Chondrocyte (in vitro differentiated cells): ENCODE measurements around the gene CAPG. TPM values are rescaled to one million over a fixed set of nuclear protein-coding genes. Genes with fewer than 3 reads are reported as not detected.
"Not testable (repeated sequence)": the region's sequence is repeated elsewhere in the genome, so short reads cannot be mapped to it uniquely, and the experiment has no call there.

Experiments used
- DNase-seq: peaks from one replicate; pipeline ENCODE4 v3.0.0; 2021; ENCODE audit warnings: mixed read lengths, low spot score
- H3K27ac Mint-ChIP-seq: one replicate; pipeline ENCODE4 v1.8.0; 2021; ENCODE audit warnings: mild to moderate bottlenecking, moderate library complexity, mixed read lengths; ENCODE audit not compliant: unreplicated experiment
- H3K27me3 Mint-ChIP-seq: 2 replicates; pipeline ENCODE4 v1.8.0; 2021; ENCODE audit warnings: low read depth, mixed read lengths
- H3K36me3 Mint-ChIP-seq: 2 replicates; pipeline ENCODE4 v1.8.0; 2021; ENCODE audit warnings: low read depth, mixed read lengths
- H3K4me1 Mint-ChIP-seq: 2 replicates; pipeline ENCODE4 v1.8.0; 2021; ENCODE audit warnings: low read depth, mild to moderate bottlenecking, mixed read lengths
- H3K4me3 Mint-ChIP-seq: one replicate; pipeline ENCODE4 v1.8.0; 2021; ENCODE audit warnings: mild to moderate bottlenecking, moderate library complexity, mixed read lengths; ENCODE audit not compliant: unreplicated experiment
- H3K9me3 Mint-ChIP-seq: 2 replicates; pipeline ENCODE4 v1.8.0; 2021; ENCODE audit warnings: low read depth, mixed read lengths
- total RNA-seq: library from RNA; stranded (reverse); gene quantifications from 3 replicates; pipeline ENCODE4 v1.2.1, GENCODE V29; 2021
- TF ChIP-seq, protein P1 (sequence below): fragments of 200-600 bp; sonication (generic); IDR thresholded peaks from 2 replicates; pipeline ENCODE4 v1.5.0; 2021; ENCODE audit warnings: antibody characterized with exemption, mild to moderate bottlenecking, moderate library complexity

CAPG gene
- total RNA-seq, 1 donor from 2014 or later: 76.5 TPM

DNA sequence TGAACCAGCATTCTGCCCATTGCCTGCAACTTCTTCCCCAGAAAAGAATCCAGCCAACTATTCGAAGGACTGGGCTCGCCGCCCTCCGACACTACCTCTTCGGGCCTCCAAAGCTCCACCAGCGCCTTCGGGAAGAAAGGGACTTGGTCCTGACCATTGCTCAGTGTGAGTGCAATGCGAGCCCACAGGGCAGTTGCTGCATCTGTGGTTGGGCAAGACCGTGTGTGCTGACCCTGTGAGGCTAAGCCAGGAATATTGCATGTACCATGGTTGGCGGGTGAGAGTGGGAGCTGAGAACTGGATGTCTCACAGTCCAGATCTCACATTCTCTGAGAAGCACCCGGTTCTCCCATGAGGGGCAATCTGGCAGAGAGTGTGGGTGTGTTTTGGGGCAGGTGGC, 39.1 kb downstream of the CAPG start:
- Mint-ChIP-seq H3K4me3 (no peak overlapping the region), H3K27ac (no peak overlapping the region), H3K27me3 (no peaks in the 10 kb centered on the region), H3K4me1 (no peaks in the 10 kb centered on the region), H3K9me3 (peaks cover 4% of the 10 kb centered on the region), H3K36me3 (peaks cover 17% of the 10 kb centered on the region)
- TF ChIP-seq, protein P1, sequence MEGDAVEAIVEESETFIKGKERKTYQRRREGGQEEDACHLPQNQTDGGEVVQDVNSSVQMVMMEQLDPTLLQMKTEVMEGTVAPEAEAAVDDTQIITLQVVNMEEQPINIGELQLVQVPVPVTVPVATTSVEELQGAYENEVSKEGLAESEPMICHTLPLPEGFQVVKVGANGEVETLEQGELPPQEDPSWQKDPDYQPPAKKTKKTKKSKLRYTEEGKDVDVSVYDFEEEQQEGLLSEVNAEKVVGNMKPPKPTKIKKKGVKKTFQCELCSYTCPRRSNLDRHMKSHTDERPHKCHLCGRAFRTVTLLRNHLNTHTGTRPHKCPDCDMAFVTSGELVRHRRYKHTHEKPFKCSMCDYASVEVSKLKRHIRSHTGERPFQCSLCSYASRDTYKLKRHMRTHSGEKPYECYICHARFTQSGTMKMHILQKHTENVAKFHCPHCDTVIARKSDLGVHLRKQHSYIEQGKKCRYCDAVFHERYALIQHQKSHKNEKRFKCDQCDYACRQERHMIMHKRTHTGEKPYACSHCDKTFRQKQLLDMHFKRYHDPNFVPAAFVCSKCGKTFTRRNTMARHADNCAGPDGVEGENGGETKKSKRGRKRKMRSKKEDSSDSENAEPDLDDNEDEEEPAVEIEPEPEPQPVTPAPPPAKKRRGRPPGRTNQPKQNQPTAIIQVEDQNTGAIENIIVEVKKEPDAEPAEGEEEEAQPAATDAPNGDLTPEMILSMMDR: no peak
- DNase-seq: no peak

DNA sequence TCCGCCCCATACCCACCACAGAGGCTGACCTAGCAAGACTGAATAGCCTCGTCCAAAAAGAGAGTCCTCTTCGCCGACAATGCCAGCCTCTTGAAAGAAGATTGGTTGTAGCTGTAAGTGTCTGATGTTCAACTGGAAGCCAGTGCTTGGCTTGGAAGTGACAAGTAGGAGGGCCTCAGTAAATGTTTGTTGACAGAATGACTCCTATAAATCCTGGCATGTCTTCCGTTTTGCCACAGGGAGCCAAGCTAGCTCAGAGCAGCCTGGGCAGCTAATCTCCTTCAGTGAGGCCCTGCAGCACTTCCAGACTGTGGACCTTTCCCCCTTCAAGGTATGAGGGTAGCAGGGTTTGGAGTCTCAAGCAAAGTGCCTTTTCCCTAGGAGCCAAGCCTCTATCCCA, 40.7 kb downstream of the CAPG start:
- H3K27me3 Mint-ChIP-seq: no peaks in the 10 kb centered on the region
- H3K36me3 Mint-ChIP-seq: peaks cover 12% of the 10 kb centered on the region
- no peak overlapping the region for H3K27ac Mint-ChIP-seq
- DNase-seq: no peak
- H3K4me3 Mint-ChIP-seq: no peak overlapping the region
- H3K4me1 Mint-ChIP-seq: no peaks in the 10 kb centered on the region
- peaks cover 4% of the 10 kb centered on the region for H3K9me3 Mint-ChIP-seq
- TF ChIP-seq, protein P1: no peak

DNA sequence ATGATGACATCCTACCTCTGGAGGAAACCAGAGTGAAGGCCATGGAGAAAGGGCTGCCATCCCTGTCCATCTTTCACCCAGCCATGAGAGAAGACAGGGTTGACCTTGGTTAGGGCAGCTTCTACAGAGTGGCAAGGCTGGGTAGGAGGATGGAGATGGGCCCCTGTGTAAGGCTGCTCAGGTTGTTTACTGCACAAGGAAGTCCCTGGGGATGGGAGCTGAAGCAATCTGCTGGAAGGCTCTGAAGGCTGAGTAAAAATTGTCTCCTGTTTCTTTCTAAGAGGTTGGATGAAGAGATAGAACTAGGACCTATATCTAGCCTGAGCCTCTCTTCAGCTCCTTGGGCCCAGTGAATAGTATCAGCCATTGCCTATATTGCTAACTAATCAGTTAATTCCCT, 41.2 kb downstream of the CAPG start:
- no peaks in the 10 kb centered on the region for H3K27me3 Mint-ChIP-seq
- H3K4me3 Mint-ChIP-seq: no peak overlapping the region
- no peak for DNase-seq
- TF ChIP-seq, protein P1: no peak
- H3K27ac Mint-ChIP-seq: no peak overlapping the region
- peaks cover 10% of the 10 kb centered on the region for H3K36me3 Mint-ChIP-seq
- peaks cover 2% of the 10 kb centered on the region for H3K9me3 Mint-ChIP-seq
- no peaks in the 10 kb centered on the region for H3K4me1 Mint-ChIP-seq

DNA sequence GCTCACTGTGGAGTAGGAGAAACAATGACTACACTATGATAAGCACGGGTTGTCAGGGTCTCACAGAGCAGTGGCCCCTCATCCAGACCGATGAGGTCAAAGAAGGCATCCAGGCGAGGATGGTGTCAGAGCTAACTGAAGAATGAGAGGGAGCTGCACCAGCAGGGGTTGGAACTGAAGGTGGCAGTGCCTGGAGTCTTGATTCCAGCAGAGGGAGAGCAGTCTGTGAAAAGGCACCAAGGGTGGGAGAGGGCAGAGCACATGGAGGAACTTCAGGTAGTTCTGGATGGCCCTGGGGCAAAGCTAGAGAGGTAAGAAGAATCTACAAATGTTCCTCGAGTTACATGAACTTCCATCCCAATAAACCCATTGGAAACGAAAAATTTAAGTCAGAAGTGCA, 43.0 kb downstream of the CAPG start:
- Mint-ChIP-seq H3K36me3 (peaks cover 17% of the 10 kb centered on the region), H3K4me3 (no peak overlapping the region), H3K27ac (no peak overlapping the region), H3K27me3 (no peaks in the 10 kb centered on the region), H3K4me1 (no peaks in the 10 kb centered on the region), H3K9me3 (no peaks in the 10 kb centered on the region)
- no peak for DNase-seq
- TF ChIP-seq, protein P1: no peak

DNA sequence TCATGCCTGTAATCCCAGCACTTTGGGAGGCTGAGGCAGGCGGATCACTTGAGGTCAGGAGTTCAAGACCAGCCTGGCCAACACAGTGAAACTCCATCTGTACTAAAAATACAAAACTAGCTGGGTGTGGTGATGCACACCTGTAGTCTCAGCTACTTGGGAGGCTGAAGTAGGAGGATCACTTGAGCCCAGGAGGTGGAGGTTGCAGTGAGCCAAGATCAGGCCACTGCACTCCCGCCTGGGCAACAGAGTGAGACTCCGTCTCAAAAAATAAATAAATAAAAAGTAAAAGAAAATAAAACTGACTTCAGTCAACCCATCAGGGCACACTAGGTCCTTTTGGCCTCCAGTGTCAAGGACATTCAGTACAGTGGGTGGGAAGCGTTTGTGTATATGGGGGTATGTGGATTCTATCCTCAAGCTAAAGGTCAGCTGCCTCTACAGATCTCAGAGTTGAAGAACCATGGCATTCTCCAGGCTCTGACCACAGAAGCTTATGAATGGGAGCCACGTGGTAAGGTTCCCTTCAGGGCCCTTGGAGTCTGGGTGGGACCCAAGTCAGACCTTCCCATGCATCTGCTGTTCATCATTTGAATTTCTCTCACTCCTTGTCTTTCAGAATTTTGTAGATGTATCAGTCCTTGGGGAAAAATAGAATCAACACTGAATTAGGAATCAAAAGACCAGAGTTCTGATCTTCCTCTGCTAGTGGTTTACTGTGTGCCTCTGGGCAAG, 47.3 kb downstream of the CAPG start:
- not testable (repeated sequence) for H3K27me3 Mint-ChIP-seq, H3K4me1 Mint-ChIP-seq, H3K9me3 Mint-ChIP-seq, DNase-seq, H3K27ac Mint-ChIP-seq, H3K4me3 Mint-ChIP-seq
- peaks cover 23% of the 10 kb centered on the region for H3K36me3 Mint-ChIP-seq

DNA sequence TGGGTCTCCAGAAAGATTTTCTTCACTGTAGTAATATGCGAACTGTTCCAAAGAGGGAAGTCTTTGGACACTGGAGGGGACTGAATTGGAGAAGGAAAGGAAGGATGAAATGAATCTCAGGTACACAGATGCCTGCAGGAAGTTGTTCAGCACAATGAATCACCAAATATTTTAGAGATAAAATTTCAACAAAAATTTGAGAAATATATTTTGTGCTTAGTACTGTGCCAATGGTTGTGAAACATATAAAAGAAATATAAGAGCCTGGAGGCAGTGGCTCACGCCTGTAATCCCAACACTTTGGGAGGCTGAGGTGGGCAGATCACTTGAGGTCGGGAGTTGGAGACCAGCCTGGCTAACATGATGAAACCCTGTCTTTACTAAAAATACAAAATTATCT, 52.4 kb downstream of the CAPG start:
- H3K27me3 Mint-ChIP-seq: no peaks in the 10 kb centered on the region
- TF ChIP-seq, protein P1: no peak
- H3K4me1 Mint-ChIP-seq: peaks cover 35% of the 10 kb centered on the region
- no peaks in the 10 kb centered on the region for H3K9me3 Mint-ChIP-seq
- H3K36me3 Mint-ChIP-seq: peaks cover 18% of the 10 kb centered on the region
- H3K27ac Mint-ChIP-seq: no peak overlapping the region
- DNase-seq: no peak
- H3K4me3 Mint-ChIP-seq: no peak overlapping the region
